ENCODE measurements around the gene MELK.

- TF ChIP-seq CTCF (IDR thresholded peaks at IDR 0.05; ENCODE audit: low read length) = no peak
- no peak for TF ChIP-seq EZH2 (optimal IDR thresholded peaks at IDR 0.05; ENCODE audit: low read depth, low read length)
Observed at GRCh38 chr9:36609306-36609705, 36.6 kb downstream of the MELK start.
